Tibial nerve (tissue), 4 donors: Measurements from ENCODE around the gene L3MBTL4. TPM values are rescaled to one million over a fixed set of nuclear protein-coding genes. Genes with fewer than 3 reads are reported as not detected.

Source experiments
- DNase-seq, 2 donors: peaks; one replicate each; pipeline ENCODE4 v3.0.0-alpha.2; 2019; ENCODE audit warnings: low spot score in 2 of 2
- H3K27ac ChIP-seq, 4 donors: fragments of 200-600 bp; sonication (generic) in 3 of 4; one replicate each; pipeline ENCODE4 v1.5.1; 2017 to 2019; ENCODE audit warnings: mild to moderate bottlenecking in 1 of 4
- H3K27me3 ChIP-seq, 2 donors: fragments of 200-600 bp; sonication (generic) in 1 of 2; one replicate each; pipeline versions ENCODE4 v1.5.1 to v1.6.0; 2017 to 2019
- H3K36me3 ChIP-seq, 3 donors: fragments of 200-600 bp; sonication (generic); one replicate each; pipeline ENCODE4 v1.5.1; 2018 to 2019
- H3K4me1 ChIP-seq, 4 donors: fragments of 200-600 bp; sonication (generic) in 3 of 4; one replicate each; pipeline ENCODE4 v1.5.1; 2017 to 2019
- H3K4me3 ChIP-seq, 4 donors: fragments of 200-600 bp; sonication (generic) in 3 of 4; one replicate each; pipeline ENCODE4 v1.5.1; 2017 to 2019; ENCODE audit warnings: mild to moderate bottlenecking in 1 of 4, moderate library complexity in 1 of 4
- H3K9me3 ChIP-seq, 4 donors: fragments of 200-600 bp; sonication (generic) in 3 of 4; one replicate each; pipeline ENCODE4 v1.5.1; 2017 to 2019
- CTCF ChIP-seq, 5 experiments: fragments of 200-600 bp in 3 of 5; fragments of 450-650 bp in 2 of 5; sonication (generic) in 3 of 5; IDR thresholded peaks; one replicate each; pipeline ENCODE4 v1.5.1; 2016 to 2019; ENCODE audit warnings: antibody characterized with exemption in 5 of 5, mild to moderate bottlenecking in 3 of 5, moderate library complexity in 2 of 5
- EP300 ChIP-seq, 2 donors: sonication (generic); formaldehyde crosslinking; IDR thresholded peaks; one replicate each; pipeline ENCODE4 v1.6.1; 2017; ENCODE audit warnings: antibody characterized with exemption in 2 of 2, mild to moderate bottlenecking in 1 of 2
- POLR2A ChIP-seq, 2 donors: fragments of 450-650 bp; IDR thresholded peaks; one replicate each; pipeline ENCODE4 v1.6.1; 2017; ENCODE audit warnings: antibody characterized with exemption in 2 of 2, mild to moderate bottlenecking in 2 of 2, moderate library complexity in 2 of 2
- WGBS, 2 donors: methylation state at CpG; one replicate each; pipeline ENCODE4 v1.1.5; 2018; 5-methylcytosine and 5-hydroxymethylcytosine counted together
- total RNA-seq, 4 donors: library from RNA; depleted of rRNA; stranded (reverse); fragments of >200 nt; gene quantifications; one replicate each; pipeline ENCODE4 v1.1.0, GENCODE V29; 2016

L3MBTL4 gene
- total RNA-seq, 4 donors from 2014 or later = 6.3 to 9.0 (median 8.1) TPM

GRCh38 chr18:5964596-5964995 is 450.1 kb downstream of the L3MBTL4 start:
- Histone ChIP-seq H3K36me3 (no peaks in the 10 kb centered on the region), H3K4me1 (peaks cover 0 to 3% (median 0%) of the 10 kb centered on the region in 4 donors), H3K27ac (no peak overlapping the region), H3K4me3 (no peak overlapping the region), H3K27me3 (no peaks in the 10 kb centered on the region), H3K9me3 (no peaks in the 10 kb centered on the region)
- TF ChIP-seq POLR2A (IDR thresholded peaks at IDR 0.05) (no peak), EP300 (IDR thresholded peaks at IDR 0.05) (no peak), CTCF (IDR thresholded peaks at IDR 0.05) (no peak)
- 89 to 95% methylated on average over 5 of the region's 5 CpGs for WGBS, 2 donors
- DNase-seq = no peak

GRCh38 chr18:5964108-5964507 is 450.6 kb downstream of the L3MBTL4 start:
- no peak for DNase-seq
- no peaks in the 10 kb centered on the region for H3K4me1 ChIP-seq
- no peaks in the 10 kb centered on the region for H3K27me3 ChIP-seq
- no peaks in the 10 kb centered on the region for H3K9me3 ChIP-seq
- WGBS, 2 donors = 65 to 81% methylated on average over 8 of the region's 8 CpGs
- no peak overlapping the region for H3K27ac ChIP-seq
- no peaks in the 10 kb centered on the region for H3K36me3 ChIP-seq
- H3K4me3 ChIP-seq = no peak overlapping the region
- TF ChIP-seq EP300 (IDR thresholded peaks at IDR 0.05) = no peak
- TF ChIP-seq CTCF (IDR thresholded peaks at IDR 0.05) = no peak
- no peak for TF ChIP-seq POLR2A (IDR thresholded peaks at IDR 0.05)

GRCh38 chr18:5963267-5963666 is 451.4 kb downstream of the L3MBTL4 start:
- Histone ChIP-seq H3K4me3 (no peak overlapping the region), H3K4me1 (no peaks in the 10 kb centered on the region), H3K9me3 (no peaks in the 10 kb centered on the region), H3K36me3 (no peaks in the 10 kb centered on the region), H3K27me3 (no peaks in the 10 kb centered on the region), H3K27ac (no peak overlapping the region)
- 96 to 97% methylated on average over 7 of the region's 7 CpGs for WGBS, 2 donors
- no peak for TF ChIP-seq EP300 (IDR thresholded peaks at IDR 0.05)
- TF ChIP-seq CTCF (IDR thresholded peaks at IDR 0.05) = no peak
- DNase-seq = no peak

GRCh38 chr18:5962362-5962761 is 452.3 kb downstream of the L3MBTL4 start:
- no peak overlapping the region for H3K27ac ChIP-seq
- no peaks in the 10 kb centered on the region for H3K4me1 ChIP-seq
- H3K9me3 ChIP-seq = no peaks in the 10 kb centered on the region
- no peak for DNase-seq
- no peaks in the 10 kb centered on the region for H3K27me3 ChIP-seq
- no peak for TF ChIP-seq CTCF (IDR thresholded peaks at IDR 0.05)
- no peak for TF ChIP-seq EP300 (IDR thresholded peaks at IDR 0.05)
- TF ChIP-seq POLR2A (IDR thresholded peaks at IDR 0.05) = no peak
- 49 to 54% methylated on average over 6 of the region's 6 CpGs for WGBS, 2 donors
- no peak overlapping the region for H3K4me3 ChIP-seq
- no peaks in the 10 kb centered on the region for H3K36me3 ChIP-seq

GRCh38 chr18:5961828-5962150 is 452.9 kb downstream of the L3MBTL4 start:
- H3K4me3 ChIP-seq = no peak overlapping the region
- H3K9me3 ChIP-seq = no peaks in the 10 kb centered on the region
- no peak overlapping the region for H3K27ac ChIP-seq
- H3K27me3 ChIP-seq = no peaks in the 10 kb centered on the region
- H3K4me1 ChIP-seq = no peaks in the 10 kb centered on the region
- no peaks in the 10 kb centered on the region for H3K36me3 ChIP-seq
- DNase-seq = no peak
- TF ChIP-seq EP300 (IDR thresholded peaks at IDR 0.05) (no peak), POLR2A (IDR thresholded peaks at IDR 0.05) (no peak), CTCF (IDR thresholded peaks at IDR 0.05) (no peak)
- 86 to 92% methylated on average over 3 of the region's 3 CpGs for WGBS, 2 donors
